ENCODE data around the gene TRAF5.
"Not testable (repeated sequence)": the region's sequence is repeated elsewhere in the genome, so short reads cannot be mapped to it uniquely, and the experiment has no call there.

The TRAF5 gene, protein sequence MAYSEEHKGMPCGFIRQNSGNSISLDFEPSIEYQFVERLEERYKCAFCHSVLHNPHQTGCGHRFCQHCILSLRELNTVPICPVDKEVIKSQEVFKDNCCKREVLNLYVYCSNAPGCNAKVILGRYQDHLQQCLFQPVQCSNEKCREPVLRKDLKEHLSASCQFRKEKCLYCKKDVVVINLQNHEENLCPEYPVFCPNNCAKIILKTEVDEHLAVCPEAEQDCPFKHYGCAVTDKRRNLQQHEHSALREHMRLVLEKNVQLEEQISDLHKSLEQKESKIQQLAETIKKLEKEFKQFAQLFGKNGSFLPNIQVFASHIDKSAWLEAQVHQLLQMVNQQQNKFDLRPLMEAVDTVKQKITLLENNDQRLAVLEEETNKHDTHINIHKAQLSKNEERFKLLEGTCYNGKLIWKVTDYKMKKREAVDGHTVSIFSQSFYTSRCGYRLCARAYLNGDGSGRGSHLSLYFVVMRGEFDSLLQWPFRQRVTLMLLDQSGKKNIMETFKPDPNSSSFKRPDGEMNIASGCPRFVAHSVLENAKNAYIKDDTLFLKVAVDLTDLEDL

GRCh38 chr1:211326528-211327345, at the start of gene TRAF5:
TSS of gene TRAF5 (plus strand) at chr1:211326833. CDS start at chr1:211353240, 26,407 bp downstream.
- peak; percentile 18 for DNase-seq (ENCODE audit: low read depth)

GRCh38 chr1:211279340-211279739, 47.3 kb upstream of the TRAF5 start:
- DNase-seq (ENCODE audit: low read depth) = no peak

DNA sequence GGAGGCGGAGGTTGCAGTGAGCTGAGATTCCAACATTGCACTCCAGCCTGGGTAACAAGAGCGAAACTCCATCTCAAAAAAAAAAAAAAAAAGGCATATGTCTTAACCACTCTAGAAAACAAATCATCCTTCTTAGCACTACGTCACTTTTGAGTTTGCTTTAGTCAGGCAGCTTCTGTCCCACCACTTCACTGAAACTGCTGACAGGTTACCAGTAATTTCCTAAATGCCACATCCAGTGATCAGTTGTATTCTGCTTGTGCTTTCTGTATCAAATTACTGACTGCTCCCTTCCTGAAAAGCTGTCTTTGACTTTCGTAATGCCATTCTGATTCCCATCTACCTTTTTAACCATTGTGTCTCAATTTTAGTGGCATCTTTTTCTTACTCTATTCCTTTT, 45.7 kb upstream of the TRAF5 start:
- no peak for DNase-seq (ENCODE audit: low read depth)

GRCh38 chr1:211281320-211282022, 45.2 kb upstream of the TRAF5 start:
- no peak for DNase-seq (ENCODE audit: low read depth)

DNA sequence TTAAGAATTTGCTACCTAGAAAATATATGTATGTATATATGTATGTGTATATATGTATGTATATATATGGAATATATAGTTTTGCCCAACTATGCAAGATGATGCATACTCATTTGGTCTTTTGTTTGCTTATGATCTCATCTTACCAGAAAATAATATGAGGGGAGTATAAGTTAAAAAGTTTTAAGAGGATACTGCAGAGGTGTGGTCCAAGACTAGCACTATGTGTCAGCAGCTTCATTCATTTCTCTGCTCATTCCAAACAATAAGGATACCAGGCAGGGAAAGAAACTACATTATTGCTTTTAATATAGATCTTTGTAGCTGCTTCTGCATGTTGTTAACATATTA, 44.6 kb upstream of the TRAF5 start:
- DNase-seq (ENCODE audit: low read depth) = no peak

GRCh38 chr1:211285196-211285595, 41.4 kb upstream of the TRAF5 start:
- no peak for DNase-seq (ENCODE audit: low read depth)

DNA sequence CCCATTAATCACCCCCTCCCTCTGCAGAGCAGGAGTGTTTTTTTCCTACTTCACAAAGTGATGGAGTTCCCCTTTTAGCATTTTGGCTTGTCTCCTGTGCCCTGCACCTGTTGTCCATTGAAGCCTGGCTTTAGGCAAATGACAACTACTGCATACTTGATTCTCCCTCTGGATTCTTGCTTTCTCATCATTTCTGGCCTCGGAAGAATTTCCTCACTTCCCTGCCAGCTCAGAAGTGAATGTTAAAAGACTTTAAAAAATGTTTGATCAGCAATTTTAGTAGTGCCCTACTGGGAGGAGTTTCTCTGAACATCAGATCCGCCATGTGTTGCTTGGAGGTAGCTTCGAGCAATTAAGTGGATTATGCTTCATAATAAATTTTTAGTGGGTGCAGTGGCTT, 39.4 kb upstream of the TRAF5 start:
- no peak for DNase-seq (ENCODE audit: low read depth)

DNA sequence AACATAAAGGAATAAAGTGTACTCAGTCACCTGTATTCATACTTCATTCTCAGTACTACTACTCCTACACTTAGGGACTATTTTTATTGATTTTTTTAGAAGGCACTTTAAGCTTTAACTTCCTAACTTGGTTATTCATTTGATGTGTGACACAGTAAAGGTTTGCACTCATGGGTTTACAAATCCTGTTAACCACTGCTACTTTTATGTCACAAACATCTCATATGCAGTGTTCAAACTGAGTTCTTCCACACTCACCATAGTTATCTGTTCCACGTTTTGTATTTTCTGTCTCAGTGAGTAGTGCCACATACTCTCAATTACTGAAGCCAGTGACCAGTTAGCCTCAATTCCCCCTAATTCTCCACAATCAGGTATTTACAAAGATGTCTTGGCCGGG, 34.2 kb upstream of the TRAF5 start:
- DNase-seq (ENCODE audit: low read depth) = no peak

GRCh38 chr1:211296396-211296795, 30.2 kb upstream of the TRAF5 start:
- no peak for DNase-seq (ENCODE audit: low read depth)

DNA sequence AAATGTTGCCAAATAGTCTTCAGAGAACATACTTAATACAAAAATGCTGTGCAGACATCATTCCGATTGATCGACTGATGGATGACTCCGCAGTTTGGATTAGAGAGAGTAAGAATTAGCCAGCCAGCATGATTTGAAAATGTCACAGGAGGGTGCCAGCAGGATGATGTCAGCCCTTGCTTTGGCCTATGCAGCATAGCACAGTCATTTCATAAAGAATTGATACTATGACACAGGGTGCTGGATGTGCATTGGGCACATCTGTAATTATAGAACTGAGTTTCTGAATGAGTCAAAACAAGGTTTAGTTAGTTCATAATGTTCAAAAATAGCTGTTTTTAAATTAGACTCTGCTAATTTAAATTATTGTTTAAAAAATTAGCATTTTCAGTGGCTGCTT, 21.6 kb upstream of the TRAF5 start:
- DNase-seq (ENCODE audit: low read depth) = no peak

GRCh38 chr1:211309617-211310016, 17.0 kb upstream of the TRAF5 start:
- DNase-seq (ENCODE audit: low read depth) = no peak

- no peak for DNase-seq (ENCODE audit: low read depth)
These were observed 13.2 kb upstream of the TRAF5 start for GRCh38 chr1:211313392-211313791.

- DNase-seq (ENCODE audit: low read depth) = no peak
These were observed 7.9 kb upstream of the TRAF5 start for GRCh38 chr1:211318576-211319280.

DNA sequence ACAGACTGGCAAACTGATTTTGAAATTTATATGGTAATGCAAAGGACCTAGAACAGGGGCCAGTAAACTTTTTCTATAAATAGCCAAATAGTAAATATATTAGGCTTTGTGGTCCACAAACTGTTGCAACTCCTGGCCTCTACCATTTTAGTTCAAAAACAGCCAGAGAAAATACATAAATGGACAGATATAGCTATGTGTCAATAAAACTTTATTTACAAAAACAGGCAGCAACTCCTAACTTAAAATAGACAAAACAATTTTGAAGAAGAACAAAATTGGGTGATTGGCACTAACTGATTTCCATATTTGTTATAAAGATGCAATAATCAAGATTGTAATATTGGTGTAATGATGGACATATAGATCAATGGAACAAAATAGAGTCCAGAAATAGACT, 6.7 kb upstream of the TRAF5 start:
- DNase-seq (ENCODE audit: low read depth) = no peak

- no peak for DNase-seq (ENCODE audit: low read depth)
These were observed 5.7 kb upstream of the TRAF5 start for GRCh38 chr1:211320980-211321379.

DNA sequence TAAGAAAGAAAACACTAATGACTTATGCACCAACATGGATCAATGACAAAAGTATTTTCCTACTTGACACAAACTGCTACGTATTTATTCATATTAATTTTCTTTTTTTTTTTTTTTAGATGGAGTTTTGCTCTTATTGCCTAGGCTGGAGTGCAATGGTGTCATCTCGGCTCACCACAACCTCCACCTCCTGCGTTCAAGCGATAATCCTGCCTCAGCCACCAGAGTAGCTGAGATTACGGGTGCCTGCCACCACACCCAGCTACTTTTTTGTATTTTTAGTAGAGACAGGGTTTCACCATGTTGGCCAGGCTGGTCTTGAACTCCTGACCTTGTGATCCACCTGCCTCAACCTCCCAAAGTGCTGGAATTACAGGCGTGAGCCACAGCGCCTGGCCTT, 5.0 kb upstream of the TRAF5 start:
- not testable (repeated sequence) for DNase-seq (ENCODE audit: low read depth)

DNA sequence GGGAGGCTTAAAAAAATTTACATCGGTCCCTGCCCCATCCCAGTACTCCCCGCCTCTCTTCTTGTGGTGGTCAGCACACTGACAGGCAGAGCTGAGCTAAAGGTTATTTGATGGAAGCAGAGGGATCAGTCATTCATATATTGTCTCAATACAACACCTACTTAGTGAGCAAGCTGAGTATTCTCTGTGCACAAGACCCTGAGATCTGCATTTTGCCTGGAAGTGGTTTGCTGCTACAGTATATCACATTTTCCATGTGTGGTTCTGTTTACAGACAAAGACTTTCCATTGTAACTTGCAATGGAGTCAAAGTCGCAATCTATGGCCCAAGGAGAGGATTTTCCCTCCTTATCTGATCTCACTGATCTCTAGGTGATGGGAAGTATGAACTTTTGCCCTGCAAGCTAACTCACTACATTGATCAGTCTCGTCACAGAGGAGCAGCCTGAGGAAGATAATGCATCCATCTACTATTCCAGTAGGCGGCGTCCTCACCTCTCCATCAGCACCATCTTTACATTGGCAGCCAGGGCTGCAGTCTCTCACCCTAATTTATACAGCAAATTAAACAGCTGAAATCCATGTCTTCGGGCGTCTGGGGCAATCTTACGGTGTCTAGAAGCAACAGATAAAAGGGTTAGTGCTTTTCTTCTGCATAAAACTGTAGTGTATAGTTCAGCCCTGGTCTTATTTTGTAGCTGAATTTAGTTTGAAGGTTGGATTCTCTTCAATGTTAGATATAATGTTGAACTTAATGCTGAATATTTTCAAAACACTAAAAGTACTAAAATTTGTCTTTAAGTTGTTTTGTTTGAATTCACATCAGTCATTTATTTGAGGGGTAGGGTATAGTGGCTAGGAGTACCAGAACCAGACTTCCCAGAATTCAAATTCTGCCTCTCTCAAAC, 3.2 kb upstream of the TRAF5 start:
- peak; percentile 28 for DNase-seq (ENCODE audit: low read depth)

DNA sequence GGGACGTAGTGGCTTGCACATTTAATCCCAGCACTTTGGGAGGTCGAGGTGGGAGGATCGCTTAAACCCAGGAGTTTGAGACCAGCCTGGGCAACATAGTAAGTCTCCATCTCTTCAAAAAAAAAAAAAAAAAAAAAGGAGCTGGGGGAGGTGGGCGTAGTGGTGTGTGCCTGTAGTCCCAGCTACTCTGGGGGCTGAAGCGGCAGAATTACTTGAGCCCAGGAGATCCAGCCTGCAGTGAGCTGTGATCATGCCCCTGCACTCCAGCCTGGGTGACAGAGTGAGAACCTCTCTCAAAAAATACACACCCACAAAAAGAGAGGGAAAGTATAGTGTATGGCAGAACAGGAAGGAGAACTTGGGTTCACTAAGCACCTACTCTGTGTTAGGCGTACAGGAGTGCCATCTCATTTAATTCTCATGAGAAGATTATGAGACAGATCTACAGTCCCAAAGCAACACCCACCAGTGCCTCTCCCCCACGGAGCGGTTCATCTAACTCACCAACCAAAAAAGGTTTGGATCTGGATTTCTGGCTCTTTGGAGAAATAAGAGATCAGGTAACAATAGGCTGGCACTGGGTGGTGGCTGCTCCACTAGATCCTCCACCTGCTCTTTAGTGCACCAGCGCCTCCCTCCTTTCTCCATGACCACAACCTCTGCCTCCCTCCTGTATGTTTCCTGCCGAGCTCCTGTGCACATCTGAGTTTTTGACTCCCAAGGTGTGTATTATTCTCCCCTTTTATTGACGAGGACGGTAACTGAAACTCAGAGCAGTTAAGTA, 1.4 kb upstream of the TRAF5 start:
- DNase-seq (ENCODE audit: low read depth) = no peak

- DNase-seq (ENCODE audit: low read depth) = no peak
These were observed 499 bp upstream of the TRAF5 start for GRCh38 chr1:211326140-211326527.

- peak; percentile 36 for DNase-seq (ENCODE audit: low read depth)
These were observed 801 bp downstream of the TRAF5 start for GRCh38 chr1:211327346-211327921.

All from GM04504 (cell line).